K562 (cell line): ENCODE measurements around the gene USP4. TPM values are rescaled to one million over a fixed set of nuclear protein-coding genes. Genes with fewer than 3 reads are reported as not detected.

Experiments
- ERF ChIP-seq: fragments of 450-650 bp; formaldehyde crosslinking; IDR thresholded peaks from 2 replicates; pipeline ENCODE4 v1.4.0; 2020; ENCODE audit warnings: mild to moderate bottlenecking, mixed read lengths
- FOXM1 ChIP-seq, 2 experiments: fragments of 450-650 bp in 1 of 2; sonication (generic) in 1 of 2; formaldehyde crosslinking in 1 of 2; IDR thresholded peaks; 2 replicates each; pipeline versions ENCODE4 v1.6.1 to v1.9.0; 2017 to 2022; ENCODE audit warnings: low read depth in 2 of 2, mild to moderate bottlenecking in 2 of 2, missing genetic modification reagents in 1 of 2, moderate library complexity in 1 of 2
- HCFC1 ChIP-seq: IDR thresholded peaks from 2 replicates; pipeline ENCODE4 v1.6.1; 2012; ENCODE audit warnings: low read depth, low read length, improper control_type of control experiment
- HDGF ChIP-seq: fragments of 450-650 bp; IDR thresholded peaks from 2 replicates; pipeline ENCODE4 v1.6.1; 2016
- NELFE ChIP-seq: IDR thresholded peaks from 2 replicates; pipeline ENCODE4 v1.6.1; 2011; ENCODE audit warnings: mild to moderate bottlenecking; ENCODE audit not compliant: insufficient read depth, insufficient read length
- NUFIP1 ChIP-seq: fragments of 450-650 bp; IDR thresholded peaks from 2 replicates; pipeline ENCODE4 v1.6.1; 2018; ENCODE audit not compliant: partially characterized antibody
- PHB2 ChIP-seq: fragments of 450-650 bp; IDR thresholded peaks from 2 replicates; pipeline ENCODE4 v1.6.1; 2017; ENCODE audit warnings: low read depth
- POLR2G ChIP-seq: fragments of 200-400 bp; formaldehyde crosslinking; IDR thresholded peaks from 2 replicates; pipeline ENCODE4 v1.6.1; 2017; ENCODE audit warnings: low read depth, mild to moderate bottlenecking, antibody characterized with exemption, low read length, moderate library complexity
- SNAPC5 ChIP-seq: fragments of 250-450 bp; sonication (Bioruptor Pico); IDR thresholded peaks from 2 replicates; pipeline ENCODE4 v1.8.0; 2021; ENCODE audit warnings: moderate library complexity, mild to moderate bottlenecking, inconsistent platforms
- STAG1 ChIP-seq: sonication (generic); formaldehyde crosslinking; IDR thresholded peaks from 2 replicates; pipeline ENCODE4 v1.5.0; 2020; ENCODE audit warnings: missing genetic modification reagents, borderline replicate concordance
- polyA plus RNA-seq, 8 experiments: library from polyadenylated mRNA; depleted of rRNA in 4 of 8; stranded (reverse) in 5 of 8; unstranded in 3 of 8; fragments of >200 nt; fragmentation: Nextera tagmentation in 2 of 8; fragmentation: Illumina TruSeq in 1 of 8; extraction: Ambion mirVana in 2 of 8; extraction: Trizol in 1 of 8; gene quantifications; 2 replicates each; pipeline versions ENCODE4 v1.2.1 to v1.2.3, GENCODE V29; 2011 to 2014; ENCODE audit warnings: inconsistent platforms in 1 of 8, missing spikeins in 1 of 8
- total RNA-seq, 7 experiments: library from RNA; depleted of rRNA in 6 of 7; stranded (reverse); fragments of >200 nt in 6 of 7; fragmentation: Illumina TruSeq in 2 of 7; extraction: Trizol in 2 of 7; gene quantifications; 2 replicates each; pipeline versions ENCODE4 v1.2.1 to v1.2.3, GENCODE V29; 2011 to 2021; ENCODE audit warnings: low replicate concordance in 1 of 7
- TF ChIP-seq, protein P1 (sequence below), 3 experiments: fragments of 200-800 bp in 1 of 3; fragments of 250-450 bp in 1 of 3; fragments of 450-650 bp in 1 of 3; sonication (Bioruptor Pico) in 1 of 3; sonication (Bioruptor generic) in 1 of 3; formaldehyde crosslinking in 1 of 3; IDR thresholded peaks; 2 replicates each; pipeline versions ENCODE4 v1.6.1 to v1.8.0; 2016 to 2022; ENCODE audit warnings: mild to moderate bottlenecking in 2 of 3, missing genetic modification characterization in 2 of 3, missing compliant biosample characterization in 1 of 3, moderate library complexity in 1 of 3
- TF ChIP-seq, protein P2 (sequence below): fragments of 450-650 bp; IDR thresholded peaks from 2 replicates; pipeline ENCODE4 v1.6.1; 2016; ENCODE audit warnings: antibody characterized with exemption

USP4 gene
- total and polyA plus RNA-seq, 9 of the 15 experiments (the other 6 are each of a cell fraction or from before 2014, with no cell fraction given), result 11.8 to 40.4 (median 22.9) TPM

- TF ChIP-seq, protein P1, sequence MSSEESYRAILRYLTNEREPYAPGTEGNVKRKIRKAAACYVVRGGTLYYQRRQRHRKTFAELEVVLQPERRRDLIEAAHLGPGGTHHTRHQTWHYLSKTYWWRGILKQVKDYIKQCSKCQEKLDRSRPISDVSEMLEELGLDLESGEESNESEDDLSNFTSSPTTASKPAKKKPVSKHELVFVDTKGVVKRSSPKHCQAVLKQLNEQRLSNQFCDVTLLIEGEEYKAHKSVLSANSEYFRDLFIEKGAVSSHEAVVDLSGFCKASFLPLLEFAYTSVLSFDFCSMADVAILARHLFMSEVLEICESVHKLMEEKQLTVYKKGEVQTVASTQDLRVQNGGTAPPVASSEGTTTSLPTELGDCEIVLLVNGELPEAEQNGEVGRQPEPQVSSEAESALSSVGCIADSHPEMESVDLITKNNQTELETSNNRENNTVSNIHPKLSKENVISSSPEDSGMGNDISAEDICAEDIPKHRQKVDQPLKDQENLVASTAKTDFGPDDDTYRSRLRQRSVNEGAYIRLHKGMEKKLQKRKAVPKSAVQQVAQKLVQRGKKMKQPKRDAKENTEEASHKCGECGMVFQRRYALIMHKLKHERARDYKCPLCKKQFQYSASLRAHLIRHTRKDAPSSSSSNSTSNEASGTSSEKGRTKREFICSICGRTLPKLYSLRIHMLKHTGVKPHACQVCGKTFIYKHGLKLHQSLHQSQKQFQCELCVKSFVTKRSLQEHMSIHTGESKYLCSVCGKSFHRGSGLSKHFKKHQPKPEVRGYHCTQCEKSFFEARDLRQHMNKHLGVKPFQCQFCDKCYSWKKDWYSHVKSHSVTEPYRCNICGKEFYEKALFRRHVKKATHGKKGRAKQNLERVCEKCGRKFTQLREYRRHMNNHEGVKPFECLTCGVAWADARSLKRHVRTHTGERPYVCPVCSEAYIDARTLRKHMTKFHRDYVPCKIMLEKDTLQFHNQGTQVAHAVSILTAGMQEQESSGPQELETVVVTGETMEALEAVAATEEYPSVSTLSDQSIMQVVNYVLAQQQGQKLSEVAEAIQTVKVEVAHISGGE (CRISPR knock-in tag; IDR thresholded peaks at IDR 0.05), result peak in 1 of 3 experiments; percentile 74; a peak in 2 of 6 replicates
- TF ChIP-seq PHB2 (no peak), ERF (CRISPR knock-in tag) (0 out of 2 replicates have a peak, but pooled peaks have one; percentile 56), POLR2G (peak; percentile 95), NUFIP1 (no peak), SNAPC5 (no peak), HDGF (no peak), FOXM1 (IDR thresholded peaks at IDR 0.05; ENCODE audit: low read depth) (no peak), FOXM1 (CRISPR knock-in tag; IDR thresholded peaks at IDR 0.05; ENCODE audit: low read depth) (no peak), STAG1 (no peak), HCFC1 (peak; percentile 52), NELFE (no peak)
- TF ChIP-seq, protein P2, sequence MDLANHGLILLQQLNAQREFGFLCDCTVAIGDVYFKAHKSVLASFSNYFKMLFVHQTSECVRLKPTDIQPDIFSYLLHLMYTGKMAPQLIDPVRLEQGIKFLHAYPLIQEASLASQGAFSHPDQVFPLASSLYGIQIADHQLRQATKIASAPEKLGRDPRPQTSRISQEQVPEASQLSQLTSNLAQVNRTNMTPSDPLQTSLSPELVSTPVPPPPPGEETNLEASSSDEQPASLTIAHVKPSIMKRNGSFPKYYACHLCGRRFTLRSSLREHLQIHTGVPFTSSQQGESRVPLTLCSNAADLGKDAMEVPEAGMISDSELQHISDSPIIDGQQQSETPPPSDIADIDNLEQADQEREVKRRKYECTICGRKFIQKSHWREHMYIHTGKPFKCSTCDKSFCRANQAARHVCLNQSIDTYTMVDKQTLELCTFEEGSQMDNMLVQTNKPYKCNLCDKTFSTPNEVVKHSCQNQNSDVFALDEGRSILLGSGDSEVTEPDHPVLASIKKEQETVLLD, result peak; percentile 74
These were observed at the start of gene USP4 (continued) for GRCh38 chr3:49339941-49340800.
